ENCODE measurements around the gene RBP3. TPM values are rescaled to one million over a fixed set of nuclear protein-coding genes. Genes with fewer than 3 reads are reported as not detected.
"Not testable (repeated sequence)": the region's sequence is repeated elsewhere in the genome, so short reads cannot be mapped to it uniquely, and the experiment has no call there.

Gene RBP3
- total RNA-seq, 1 donor from 2014 or later: not detected

- no peaks in the 10 kb centered on the region for H3K36me3 ChIP-seq (ENCODE audit: control insufficient read depth, insufficient read depth, low read length)
- H3K27me3 ChIP-seq (ENCODE audit: control insufficient read depth, insufficient read depth, low read length): no peaks in the 10 kb centered on the region
- FAIRE-seq (no peak), DNase-seq (ENCODE audit: low read depth) (peak; percentile 74)
- H3K4me3 ChIP-seq (ENCODE audit: low read depth, low read length): peak within 1 kb of the TSS; percentile 61
- no peak for TF ChIP-seq CTCF (IDR thresholded peaks at IDR 0.05; ENCODE audit: insufficient read depth, low read length, severe bottlenecking)
Observed at GRCh38 chr10:47384148-47384921, 36.2 kb downstream of the RBP3 start, which contains the start of gene ZNF488. ZNF488 (minus strand) TSS chr10:47384293; CDS start chr10:47368829, 15,464 bp downstream.

DNA sequence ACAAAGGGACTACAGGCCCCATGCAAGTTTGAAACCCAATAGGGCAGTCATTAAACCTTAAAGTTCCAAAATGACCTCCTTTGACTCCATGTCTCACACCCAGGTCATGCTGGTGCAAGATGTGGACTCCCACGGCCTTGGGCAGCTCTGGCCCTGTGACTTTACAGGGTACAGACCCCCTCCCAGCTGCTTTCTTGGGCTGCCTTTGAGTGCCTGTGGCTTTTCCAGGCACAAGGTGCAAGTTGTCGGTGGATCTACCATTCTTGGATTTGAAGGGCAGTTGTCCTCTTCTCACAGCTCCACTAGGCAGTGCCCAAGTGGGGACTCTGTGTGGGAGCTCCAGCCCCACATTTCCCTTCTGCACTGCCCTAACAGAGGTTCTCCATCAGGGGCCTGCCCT lies 37.9 kb downstream of the RBP3 start:
- not testable (repeated sequence) for H3K27me3 ChIP-seq (ENCODE audit: control insufficient read depth, insufficient read depth, low read length); H3K4me3 ChIP-seq (ENCODE audit: low read depth, low read length); FAIRE-seq; DNase-seq (ENCODE audit: low read depth); H3K36me3 ChIP-seq (ENCODE audit: control insufficient read depth, insufficient read depth, low read length)

- DNase-seq (ENCODE audit: low read depth): no peak
- Histone ChIP-seq H3K4me3 (ENCODE audit: low read depth, low read length) (no peak overlapping the region), H3K27me3 (ENCODE audit: control insufficient read depth, insufficient read depth, low read length) (no peaks in the 10 kb centered on the region), H3K36me3 (ENCODE audit: control insufficient read depth, insufficient read depth, low read length) (no peaks in the 10 kb centered on the region)
- FAIRE-seq: no peak
- TF ChIP-seq CTCF (IDR thresholded peaks at IDR 0.05; ENCODE audit: insufficient read depth, low read length, severe bottlenecking): no peak
Observed at GRCh38 chr10:47388879-47389278, 40.7 kb downstream of the RBP3 start.

GRCh38 chr10:47389619-47390018 lies 41.5 kb downstream of the RBP3 start:
- no peak for DNase-seq (ENCODE audit: low read depth)
- Histone ChIP-seq H3K4me3 (ENCODE audit: low read depth, low read length) (no peak overlapping the region), H3K36me3 (ENCODE audit: control insufficient read depth, insufficient read depth, low read length) (no peaks in the 10 kb centered on the region), H3K27me3 (ENCODE audit: control insufficient read depth, insufficient read depth, low read length) (no peaks in the 10 kb centered on the region)
- no peak for TF ChIP-seq CTCF (IDR thresholded peaks at IDR 0.05; ENCODE audit: insufficient read depth, low read length, severe bottlenecking)
- no peak for FAIRE-seq

- FAIRE-seq (no peak), DNase-seq (ENCODE audit: low read depth) (peak; percentile 97)
- no peak for TF ChIP-seq CTCF (IDR thresholded peaks at IDR 0.05; ENCODE audit: insufficient read depth, low read length, severe bottlenecking)
- no peaks in the 10 kb centered on the region for H3K27me3 ChIP-seq (ENCODE audit: control insufficient read depth, insufficient read depth, low read length)
- H3K4me3 ChIP-seq (ENCODE audit: low read depth, low read length): no peak overlapping the region
- H3K36me3 ChIP-seq (ENCODE audit: control insufficient read depth, insufficient read depth, low read length): no peaks in the 10 kb centered on the region
Observed at GRCh38 chr10:47396311-47396717, 48.2 kb downstream of the RBP3 start.

DNA sequence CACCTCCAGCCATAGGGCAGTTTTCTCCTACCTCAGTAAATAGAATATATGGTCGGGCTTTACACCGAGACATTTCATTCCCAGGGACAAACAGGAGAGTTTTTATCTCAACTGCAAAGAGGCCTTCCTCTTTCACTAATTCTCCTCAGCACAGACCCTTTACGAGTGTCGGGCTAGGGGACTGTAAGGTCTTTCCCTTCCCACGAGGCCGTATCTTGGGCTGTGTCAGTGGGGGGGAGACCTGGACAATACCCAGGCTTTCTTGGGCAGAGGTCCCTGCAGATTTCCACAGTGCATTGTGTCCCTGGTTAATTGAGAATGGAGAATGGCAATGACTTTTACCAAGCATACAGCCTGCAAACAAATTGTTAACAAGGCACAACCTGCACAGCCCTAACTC lies 49.1 kb downstream of the RBP3 start:
- FAIRE-seq: no peak
- no peak for DNase-seq (ENCODE audit: low read depth)

More for the DNA sequence above, 49.1 kb downstream of the RBP3 start:
- no peak for TF ChIP-seq CTCF (IDR thresholded peaks at IDR 0.05; ENCODE audit: insufficient read depth, low read length, severe bottlenecking)
- Histone ChIP-seq H3K4me3 (ENCODE audit: low read depth, low read length) (no peak overlapping the region), H3K27me3 (ENCODE audit: control insufficient read depth, insufficient read depth, low read length) (no peaks in the 10 kb centered on the region), H3K36me3 (ENCODE audit: control insufficient read depth, insufficient read depth, low read length) (no peaks in the 10 kb centered on the region)
